Astrocyte of the cerebellum (primary cell): ENCODE measurements around the gene HEXA.

Source experiments
- DNase-seq: peaks from one replicate; pipeline ENCODE4 v3.0.0-alpha.2; 2011; ENCODE audit warnings: low read depth
- H3K4me3 ChIP-seq: 2 replicates; pipeline ENCODE4 v1.5.1; 2011; ENCODE audit warnings: mild to moderate bottlenecking, low read depth, low read length, moderate library complexity
- CTCF ChIP-seq: IDR thresholded peaks from 2 replicates; pipeline ENCODE4 v1.5.1; 2012; ENCODE audit warnings: low read length, low read depth, moderate library complexity, mild to moderate bottlenecking; ENCODE audit errors: missing control alignments
- in situ Hi-C: cut with HindIII; loops from 2 replicates; pipeline ENCODE4 v1.10.0; 2017; ENCODE audit warnings: low sequenced_read_pairs

Gene HEXA

GRCh38 chr15:72306211-72306785 is 69.5 kb downstream of the HEXA start:
- DNase-seq, result no peak
- H3K4me3 ChIP-seq, result no peak overlapping the region
- no peak for TF ChIP-seq CTCF
- in situ Hi-C loops, result no loop called here

GRCh38 chr15:72304596-72304995 is 71.2 kb downstream of the HEXA start:
- in situ Hi-C loops, result no loop called here
- TF ChIP-seq CTCF, result no peak
- DNase-seq, result no peak
- H3K4me3 ChIP-seq, result no peak overlapping the region

GRCh38 chr15:72302955-72303354 is 72.9 kb downstream of the HEXA start:
- TF ChIP-seq CTCF, result no peak
- in situ Hi-C loops, result no loop called here
- DNase-seq, result no peak
- H3K4me3 ChIP-seq, result no peak overlapping the region
